ENCODE measurements around the gene DYTN.

DNA sequence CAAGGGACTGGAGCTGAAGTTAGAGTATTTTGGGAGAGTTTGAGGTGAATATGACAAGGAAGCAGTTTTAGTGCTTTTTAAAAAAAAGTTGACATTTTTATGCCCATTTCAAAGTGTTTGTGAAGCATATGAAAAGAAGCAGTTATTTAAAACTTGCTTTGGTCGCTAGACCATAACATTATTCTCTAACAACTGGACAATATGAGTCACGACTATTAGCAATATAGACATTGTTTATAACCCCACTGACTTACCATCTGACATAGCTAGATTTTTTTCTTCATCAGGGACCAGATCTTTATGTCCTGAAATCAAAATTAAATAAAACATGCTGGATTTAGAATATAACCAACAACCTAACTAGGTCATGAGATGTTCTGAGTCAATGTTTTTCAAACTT, 22.6 kb upstream of the DYTN start:
- TF ChIP-seq, protein P1, sequence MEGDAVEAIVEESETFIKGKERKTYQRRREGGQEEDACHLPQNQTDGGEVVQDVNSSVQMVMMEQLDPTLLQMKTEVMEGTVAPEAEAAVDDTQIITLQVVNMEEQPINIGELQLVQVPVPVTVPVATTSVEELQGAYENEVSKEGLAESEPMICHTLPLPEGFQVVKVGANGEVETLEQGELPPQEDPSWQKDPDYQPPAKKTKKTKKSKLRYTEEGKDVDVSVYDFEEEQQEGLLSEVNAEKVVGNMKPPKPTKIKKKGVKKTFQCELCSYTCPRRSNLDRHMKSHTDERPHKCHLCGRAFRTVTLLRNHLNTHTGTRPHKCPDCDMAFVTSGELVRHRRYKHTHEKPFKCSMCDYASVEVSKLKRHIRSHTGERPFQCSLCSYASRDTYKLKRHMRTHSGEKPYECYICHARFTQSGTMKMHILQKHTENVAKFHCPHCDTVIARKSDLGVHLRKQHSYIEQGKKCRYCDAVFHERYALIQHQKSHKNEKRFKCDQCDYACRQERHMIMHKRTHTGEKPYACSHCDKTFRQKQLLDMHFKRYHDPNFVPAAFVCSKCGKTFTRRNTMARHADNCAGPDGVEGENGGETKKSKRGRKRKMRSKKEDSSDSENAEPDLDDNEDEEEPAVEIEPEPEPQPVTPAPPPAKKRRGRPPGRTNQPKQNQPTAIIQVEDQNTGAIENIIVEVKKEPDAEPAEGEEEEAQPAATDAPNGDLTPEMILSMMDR (IDR thresholded peaks at IDR 0.05; ENCODE audit: poor library complexity) = no peak
- TF ChIP-seq EZH2 (IDR thresholded peaks at IDR 0.05; ENCODE audit: borderline replicate concordance) (no peak), EZH2phosphoT487 (IDR thresholded peaks at IDR 0.05; ENCODE audit: low read depth, severe bottlenecking, unreplicated experiment) (no peak)
